HG03571 (cell line): ENCODE results near the gene LRRC10B.

ENCODE experiments used
- ATAC-seq: cut with Tn5 transposase; IDR thresholded peaks from one replicate; pipeline ENCODE4 v1.9.1; 2021; ENCODE audit not compliant: unreplicated experiment

LRRC10B gene

DNA sequence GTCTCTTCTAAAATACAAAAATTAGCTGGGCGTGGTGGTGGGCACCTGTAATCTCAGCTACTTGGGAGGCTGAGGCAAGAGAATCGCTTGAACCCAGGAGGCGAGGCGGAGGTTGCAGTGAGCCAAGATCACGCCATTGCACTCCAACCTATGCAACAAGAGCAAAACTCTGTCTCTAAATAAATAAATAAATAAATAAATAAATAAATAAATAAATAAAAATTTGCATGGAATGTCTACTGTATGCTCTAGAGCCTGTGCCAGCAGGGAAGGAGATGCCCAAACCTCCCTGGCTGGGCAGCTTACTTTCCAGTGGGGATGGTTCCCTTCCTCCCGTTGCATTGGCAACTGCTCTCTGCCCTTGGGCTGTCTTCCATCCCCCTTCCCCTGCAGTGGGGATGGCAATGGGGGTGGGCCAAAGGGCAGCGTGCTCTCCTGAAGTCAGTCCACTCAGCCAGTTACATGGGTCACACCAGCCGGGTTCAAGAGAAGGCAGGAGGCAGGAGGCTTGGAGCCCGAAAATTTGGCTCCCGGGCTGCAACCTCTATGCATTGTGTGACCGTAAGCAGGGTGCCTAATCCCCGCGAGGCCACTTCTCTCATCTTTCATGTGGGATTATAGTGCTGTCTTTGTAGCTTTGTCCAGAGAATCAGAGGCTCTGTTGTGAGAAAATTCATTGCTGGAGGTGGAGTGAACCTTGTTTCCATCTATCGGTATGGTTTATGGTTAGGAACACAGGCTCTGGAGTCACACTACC is 1.4 kb upstream of the LRRC10B start:
- no peak for ATAC-seq

DNA sequence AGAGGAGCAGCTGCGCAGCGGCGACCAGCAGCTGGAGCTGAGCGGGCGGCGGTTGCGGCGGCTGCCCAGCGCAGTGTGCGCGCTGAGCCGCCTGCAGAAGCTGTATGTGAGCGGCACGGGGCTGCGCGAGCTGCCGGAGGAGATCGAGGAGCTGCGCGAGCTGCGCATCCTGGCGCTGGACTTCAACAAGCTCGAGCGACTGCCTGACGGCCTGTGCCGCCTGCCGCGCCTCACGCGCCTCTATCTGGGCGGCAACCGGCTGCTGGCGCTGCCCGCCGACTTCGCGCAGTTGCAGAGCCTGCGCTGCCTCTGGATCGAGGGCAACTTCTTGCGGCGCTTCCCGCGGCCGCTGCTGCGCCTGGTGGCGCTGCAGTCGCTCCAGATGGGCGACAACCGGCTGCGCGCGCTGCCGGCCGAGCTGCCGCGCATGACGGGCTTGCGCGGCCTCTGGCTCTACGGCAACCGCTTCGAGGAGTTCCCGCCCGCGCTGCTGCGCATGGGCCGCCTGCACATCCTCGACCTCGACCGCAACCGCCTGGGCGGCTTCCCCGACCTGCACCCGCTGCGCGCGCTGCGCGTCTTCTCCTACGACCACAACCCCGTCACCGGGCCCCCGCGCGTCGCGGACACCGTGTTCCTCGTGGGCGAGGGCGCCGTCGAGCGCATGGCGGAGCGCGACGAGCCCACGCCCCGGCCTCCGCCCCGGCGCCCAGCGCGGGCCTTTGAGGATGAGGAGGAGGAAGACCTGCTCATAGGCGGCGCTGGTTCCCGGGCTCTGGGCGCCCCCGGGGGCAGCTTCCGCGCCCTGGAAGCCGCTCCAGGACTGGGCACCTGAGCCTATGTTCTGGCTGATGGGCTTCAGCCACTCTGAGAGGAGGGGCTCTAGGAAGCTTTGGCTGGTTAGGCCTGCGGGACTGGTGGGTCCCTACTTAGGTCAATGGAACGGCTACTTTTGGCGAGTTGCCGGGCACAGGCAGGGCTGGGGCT is 787 bp downstream of the LRRC10B start:
- ATAC-seq = no peak

DNA sequence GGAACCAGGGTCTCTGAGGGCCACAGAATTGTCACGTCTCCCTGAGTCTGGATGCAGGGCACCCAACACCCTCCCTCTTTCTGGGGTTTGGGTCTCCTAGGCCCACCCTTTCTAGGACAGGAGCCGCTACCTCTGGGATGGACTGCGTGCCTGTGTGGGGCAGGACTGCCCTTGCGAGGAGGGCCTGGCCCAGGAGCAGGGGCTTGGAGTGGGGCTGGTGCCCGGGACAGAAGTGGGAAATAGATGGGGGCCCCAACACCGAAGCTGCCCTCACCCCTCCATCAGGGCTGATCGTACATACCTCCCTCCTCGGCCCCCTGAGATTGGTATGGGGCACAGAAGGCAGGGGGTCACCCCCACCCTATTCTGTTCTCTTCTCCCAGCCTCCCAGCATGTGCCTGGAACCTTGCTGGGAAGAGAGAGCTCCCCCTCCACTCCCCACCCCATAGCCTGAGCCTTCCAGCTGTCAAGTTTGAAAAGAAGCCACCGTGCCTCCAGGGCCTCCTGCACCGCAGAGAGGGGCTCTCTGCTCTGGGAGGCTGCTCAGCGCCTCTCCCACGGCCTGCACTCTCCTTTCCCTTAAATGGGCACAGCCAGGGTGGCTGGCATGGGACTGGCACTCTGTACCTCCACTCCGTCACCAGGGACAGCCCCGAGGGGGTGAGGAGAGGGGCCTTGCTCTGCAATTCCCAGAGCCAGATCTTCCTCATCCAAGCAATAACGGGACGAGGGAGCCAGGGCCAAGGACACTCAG is 1.8 kb downstream of the LRRC10B start:
- ATAC-seq = no peak

DNA sequence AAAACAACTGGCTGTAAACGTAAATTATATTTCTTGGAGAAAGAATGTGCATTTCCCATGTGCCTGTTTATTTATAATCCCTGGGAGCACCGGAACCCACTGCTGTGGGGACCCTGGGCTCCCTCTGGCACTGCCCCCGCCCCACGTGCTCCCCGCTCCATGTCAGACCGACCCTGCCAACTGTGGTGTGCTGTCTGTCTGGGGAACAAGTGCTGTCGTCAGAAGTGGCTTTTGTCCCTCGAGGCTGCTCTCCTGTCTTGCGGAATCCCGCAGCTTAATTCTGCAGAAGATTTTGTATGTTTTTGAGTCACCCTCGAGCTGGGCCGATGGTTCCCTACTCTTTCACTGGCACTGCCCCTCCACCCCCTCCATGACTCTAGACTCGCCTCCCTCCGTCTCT is 2.4 kb downstream of the LRRC10B start:
- no peak for ATAC-seq

DNA sequence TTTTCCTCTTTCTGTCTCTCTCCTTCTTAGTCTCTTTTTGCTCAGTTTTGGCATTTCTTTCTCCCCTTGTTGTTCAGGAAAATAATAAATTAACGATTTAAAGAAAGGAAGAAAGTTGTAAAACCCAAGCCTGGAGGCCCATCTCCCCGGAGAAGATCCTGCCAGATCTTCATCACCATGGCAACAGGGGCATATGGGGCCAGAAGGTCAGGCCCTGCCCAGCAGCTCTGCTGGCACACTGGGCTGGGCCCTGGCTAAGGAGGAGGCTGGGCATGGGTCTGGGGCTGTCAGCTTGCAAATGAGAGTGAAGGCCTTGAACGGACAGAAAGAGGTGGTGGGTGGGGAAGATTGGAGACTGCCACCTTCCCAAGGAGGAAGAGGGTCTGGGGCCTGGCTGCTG is 2.8 kb downstream of the LRRC10B start:
- ATAC-seq = no peak

DNA sequence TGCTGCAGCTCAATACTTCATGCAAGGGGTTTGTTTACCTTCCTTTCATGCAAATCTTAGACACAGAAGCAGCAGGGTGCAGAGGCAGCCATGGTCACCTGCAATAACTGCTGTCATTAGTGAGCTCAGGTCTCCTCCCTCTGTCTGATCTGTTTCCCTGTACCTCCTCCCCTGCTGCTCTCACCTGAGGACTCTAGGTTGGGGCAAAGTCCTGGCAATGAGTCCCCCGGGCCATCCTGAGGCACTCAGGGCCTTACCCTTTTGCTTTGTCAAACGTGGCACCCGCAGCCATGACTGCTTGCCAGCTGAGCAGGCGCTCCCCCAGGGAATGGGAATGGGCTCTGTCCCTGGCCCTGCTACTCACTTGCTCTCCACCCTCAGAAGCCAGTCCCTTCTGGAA is 3.9 kb downstream of the LRRC10B start:
- ATAC-seq = no peak

DNA sequence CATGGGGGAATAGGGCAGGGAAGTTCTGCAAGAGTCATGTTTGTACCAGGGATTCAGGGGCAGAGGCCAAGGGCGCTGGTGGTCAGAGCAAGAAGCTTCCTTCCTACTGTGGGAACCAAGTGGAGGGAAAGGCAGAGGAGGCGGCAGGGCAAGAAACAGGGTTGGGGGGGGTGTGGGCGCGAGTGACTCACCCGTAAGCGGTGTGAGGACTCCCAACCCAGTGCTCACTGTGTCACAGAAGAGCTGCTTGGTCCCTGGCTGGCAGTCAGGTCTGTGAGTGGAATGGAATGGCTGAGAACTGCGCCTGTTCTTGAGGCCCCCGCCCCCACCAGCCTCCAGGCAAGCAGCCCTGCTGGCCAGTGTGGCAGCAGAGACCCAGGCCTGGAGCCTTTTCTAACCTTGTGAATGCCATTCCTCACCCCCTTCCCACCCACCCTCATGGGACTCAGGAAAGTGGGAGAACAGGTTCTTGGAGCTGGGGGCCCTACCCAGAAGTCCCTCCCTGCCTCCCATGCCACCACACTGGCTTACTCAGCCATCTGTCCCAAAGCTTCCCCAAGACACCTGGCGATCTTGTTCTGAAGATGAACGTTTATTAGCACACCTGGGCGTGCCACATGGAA is 4.7 kb downstream of the LRRC10B start:
- no peak for ATAC-seq

DNA sequence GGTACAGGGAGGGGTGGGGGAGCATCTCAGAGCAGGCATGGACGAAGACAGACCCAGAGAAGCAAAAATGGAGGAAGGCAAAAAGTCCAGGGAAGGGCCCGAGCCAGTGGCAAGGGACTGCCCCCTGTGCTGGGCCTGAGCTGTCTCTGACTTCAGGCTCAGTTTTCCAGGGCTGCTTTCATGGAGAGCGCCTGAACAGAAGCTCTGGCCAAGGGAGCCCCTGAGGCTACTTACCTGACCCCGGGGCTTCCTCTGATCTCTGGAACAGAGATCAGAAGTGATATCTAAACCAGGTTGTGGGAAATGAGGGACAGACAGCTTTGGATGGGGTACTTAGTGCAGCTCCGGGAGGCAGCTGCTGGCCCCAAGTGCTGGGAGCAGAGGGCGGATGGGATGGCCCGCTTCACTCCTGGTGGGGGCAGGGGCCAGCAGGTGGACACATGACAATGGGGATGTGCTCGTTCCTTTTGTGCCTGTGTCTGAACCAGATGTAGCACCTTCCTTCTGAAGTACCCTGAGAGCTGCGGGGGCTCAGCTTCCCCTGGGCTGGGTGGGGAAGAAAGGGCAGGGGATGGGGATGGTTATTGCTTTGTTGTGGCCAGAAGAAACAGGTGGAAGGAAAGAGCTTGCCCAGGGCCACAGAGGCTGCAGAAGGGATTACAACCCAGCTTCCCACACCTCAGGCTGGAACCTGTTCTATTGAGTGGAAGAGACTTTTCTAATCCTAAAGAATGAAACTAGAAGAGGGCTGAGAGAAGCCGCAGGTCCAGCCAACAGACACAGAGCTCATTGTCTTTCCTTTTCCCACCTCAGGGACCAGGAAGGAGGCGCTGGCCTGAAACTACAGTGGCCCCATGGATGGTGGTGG is 5.7 kb downstream of the LRRC10B start:
- ATAC-seq = no peak

DNA sequence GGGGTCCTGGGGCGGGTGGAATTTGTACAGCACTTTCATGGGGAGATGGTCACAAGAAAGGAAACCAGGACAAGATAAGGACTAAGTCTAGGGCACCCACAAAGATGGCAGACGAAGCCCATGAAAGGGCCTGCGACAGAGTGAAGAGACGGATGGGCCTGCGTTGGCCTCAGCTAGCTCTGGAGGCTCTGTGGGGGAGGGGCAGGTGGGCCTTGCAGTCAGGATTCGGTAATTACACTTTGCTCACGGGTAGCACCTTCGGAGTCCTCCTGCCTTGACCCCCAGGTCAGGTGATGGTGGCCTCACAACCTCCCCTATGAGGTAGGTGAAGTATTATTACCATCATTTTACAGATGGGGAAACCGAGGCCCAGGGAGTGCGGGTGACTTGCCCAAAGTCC is 7.1 kb downstream of the LRRC10B start:
- no peak for ATAC-seq

DNA sequence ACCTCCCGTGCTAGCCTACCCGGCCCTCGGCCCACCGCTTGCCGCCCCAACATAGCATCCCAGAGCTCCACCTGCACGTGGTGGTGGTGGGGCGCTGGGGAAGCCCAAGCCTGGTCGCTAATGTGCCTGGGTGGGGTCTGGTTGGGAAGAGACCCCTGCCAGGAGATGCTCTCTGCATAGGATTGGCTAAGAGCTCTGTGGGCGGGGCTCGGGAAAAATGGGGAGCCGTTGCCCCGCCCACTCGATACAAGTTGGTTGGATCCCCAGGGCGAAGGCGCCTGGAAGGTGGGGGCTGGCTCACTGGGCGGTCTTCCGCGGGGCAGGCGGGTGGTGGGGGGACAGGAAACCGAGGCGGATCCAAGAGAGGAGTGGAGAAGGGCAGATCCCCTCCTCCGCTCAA is 7.6 kb downstream of the LRRC10B start:
- ATAC-seq = no peak

DNA sequence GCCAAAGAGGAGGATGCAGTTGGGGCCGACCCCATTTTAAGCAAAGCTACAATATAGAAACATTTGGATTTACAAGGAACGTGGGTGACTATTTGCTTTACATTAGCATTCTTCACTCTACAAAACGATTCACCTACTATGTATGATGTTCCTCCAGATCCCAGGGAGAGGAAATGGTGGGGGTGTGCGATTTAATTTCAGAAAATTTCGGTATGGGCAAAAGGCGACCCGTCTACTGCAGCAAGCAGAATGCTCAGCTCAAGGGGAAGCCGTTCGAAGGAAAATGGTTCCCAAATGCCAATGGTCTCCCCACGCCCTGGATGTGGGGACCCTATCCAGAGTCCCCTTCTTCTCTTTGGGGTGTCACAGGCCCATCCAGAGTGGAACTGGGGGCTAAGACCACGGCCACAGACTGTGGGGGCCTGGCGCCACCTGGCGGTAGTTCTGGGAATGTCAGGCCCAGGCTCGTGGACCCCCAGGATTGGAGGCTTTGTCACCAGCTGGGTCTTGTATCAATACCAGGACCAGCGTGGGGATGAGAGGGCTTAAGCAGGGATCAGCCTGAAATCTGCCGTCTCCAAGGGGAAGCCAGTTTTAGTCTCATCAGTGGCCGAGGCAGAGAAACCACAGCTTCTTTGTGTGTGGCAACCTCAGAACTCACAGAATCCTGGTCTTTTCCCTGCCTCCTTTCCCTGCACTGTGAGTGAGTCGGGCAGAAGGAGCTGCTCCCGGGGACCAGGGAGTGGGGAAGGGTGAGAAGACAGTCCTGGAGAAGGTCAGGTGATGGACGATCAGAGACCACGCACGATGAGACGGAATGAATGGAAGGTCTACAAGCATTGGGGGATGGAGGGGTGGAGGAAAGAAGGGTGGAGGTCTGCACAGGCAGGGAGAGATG is 8.4 kb downstream of the LRRC10B start:
- no peak for ATAC-seq

DNA sequence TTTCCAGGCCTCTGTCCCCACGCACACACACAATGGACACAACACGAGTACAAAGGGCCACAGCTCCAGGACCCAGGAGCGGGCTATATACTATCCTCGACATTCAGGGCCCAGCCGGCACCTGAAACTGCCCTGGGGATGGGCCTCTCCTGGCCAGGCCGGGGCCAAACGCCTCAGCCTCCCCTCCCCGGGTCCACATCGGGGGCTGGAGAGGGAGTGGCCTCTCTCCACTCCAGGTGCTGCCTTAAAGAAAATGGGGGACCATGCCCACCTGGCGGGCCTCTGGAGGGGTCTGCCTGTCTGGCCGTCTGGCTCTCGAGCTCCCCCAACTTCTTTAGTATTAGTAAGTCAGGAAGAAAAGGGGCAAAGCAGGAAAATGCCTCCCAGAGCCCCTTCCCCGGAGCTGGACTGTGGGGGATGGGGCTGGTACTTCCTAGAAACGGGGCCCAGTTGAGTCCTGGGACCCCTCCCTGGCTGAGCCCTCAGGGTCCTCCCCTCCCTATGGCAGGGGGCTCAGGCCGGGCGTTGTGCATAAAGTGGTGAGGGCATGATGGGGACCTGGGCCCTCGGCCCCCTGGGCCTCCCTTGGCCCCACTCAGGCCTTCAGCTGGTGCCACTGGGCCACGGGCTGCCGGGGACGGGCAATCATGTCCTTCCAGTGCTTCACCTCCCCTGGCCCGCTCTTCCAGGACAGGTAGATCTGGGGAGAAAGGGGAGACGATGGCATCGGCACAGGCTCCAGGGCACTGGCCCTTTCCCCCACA is 9.7 kb downstream of the LRRC10B start:
- ATAC-seq = no peak

DNA sequence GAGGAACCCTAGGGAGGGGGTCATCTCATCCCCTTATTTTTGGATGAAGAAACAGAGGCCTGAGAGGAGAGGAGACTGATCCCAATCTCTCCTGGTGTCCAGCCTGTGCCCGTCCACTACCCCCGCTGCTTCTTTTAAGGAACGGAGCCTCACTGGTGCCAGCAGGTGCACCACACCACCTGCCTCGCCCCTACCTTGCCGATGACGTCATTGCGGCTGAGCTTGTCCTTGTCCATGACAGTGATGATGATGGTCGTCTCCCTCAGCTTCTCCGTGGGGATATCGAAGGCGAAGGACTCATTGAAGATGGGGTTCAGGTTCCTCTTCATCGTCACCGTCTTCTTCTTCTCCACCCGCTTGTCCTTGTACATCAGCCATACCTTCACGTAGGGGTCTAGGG is 14.3 kb downstream of the LRRC10B start:
- ATAC-seq = no peak

DNA sequence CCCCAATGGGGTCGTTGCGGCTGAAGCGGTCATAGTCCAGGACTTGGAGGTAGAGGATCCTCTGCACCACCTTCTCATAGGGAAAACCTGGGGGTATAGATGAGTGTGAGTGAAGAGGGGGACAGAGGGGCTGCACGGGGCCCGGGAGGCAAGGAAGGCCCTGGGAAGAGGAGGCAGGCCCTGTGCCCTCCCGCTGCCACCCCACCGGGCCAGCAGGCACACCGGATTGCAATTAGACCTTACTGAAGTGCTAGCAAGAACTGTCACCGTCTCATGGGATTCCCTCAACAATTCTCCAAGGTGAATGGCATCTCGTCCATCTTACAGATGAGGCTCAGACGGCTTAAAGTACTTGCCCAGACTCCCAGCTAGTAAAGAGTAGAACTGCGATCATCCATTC is 15.9 kb downstream of the LRRC10B start:
- ATAC-seq = no peak

DNA sequence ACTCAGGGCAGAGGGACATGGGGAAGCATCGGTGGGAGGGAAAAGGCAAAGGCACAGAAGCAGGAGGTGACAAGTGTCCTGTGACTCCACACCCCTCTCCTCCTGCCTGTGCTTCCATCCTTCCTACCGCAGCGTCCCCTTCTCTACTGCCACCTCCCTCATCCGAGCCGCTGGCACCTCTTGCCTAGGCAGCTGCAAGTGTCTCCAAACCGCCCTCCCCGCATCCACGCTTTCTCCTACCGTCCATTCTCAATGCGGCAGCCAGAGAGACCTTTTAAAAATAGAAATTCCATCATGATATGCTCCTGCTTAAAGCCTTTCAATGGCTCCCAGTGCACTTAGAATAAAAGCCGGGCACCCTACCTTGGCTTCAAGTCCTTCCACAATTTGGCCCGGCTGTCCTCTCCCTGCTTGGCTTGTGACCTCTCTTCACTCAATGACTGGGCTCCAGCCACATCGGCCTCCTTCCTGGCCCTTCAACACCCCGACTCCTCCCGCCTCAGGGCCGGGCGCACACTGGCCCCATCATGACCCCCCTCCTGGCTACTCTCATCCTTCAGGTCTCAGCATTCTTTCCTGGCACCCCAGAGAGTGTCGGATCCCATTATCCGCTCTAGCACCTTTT is 16.5 kb downstream of the LRRC10B start:
- ATAC-seq = no peak

DNA sequence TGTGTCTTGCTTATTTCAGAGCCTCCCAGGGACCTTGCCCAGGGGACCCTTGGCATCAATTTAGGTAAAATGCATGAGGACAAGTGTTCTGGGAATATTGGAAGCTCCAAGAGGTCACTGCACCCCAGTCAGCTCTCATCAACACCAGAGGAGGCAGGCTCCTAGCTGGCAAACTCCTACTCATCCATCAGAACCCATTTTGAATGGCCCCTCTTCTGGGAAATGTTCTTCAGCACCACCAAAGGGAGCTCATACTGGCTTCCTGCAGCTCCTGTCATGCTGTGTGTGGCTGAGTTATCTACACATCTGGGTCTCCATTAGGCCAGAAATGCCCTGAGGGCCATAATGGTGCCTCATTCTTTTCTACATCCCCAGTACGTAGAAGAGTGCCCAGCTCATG is 17.7 kb downstream of the LRRC10B start:
- no peak for ATAC-seq

DNA sequence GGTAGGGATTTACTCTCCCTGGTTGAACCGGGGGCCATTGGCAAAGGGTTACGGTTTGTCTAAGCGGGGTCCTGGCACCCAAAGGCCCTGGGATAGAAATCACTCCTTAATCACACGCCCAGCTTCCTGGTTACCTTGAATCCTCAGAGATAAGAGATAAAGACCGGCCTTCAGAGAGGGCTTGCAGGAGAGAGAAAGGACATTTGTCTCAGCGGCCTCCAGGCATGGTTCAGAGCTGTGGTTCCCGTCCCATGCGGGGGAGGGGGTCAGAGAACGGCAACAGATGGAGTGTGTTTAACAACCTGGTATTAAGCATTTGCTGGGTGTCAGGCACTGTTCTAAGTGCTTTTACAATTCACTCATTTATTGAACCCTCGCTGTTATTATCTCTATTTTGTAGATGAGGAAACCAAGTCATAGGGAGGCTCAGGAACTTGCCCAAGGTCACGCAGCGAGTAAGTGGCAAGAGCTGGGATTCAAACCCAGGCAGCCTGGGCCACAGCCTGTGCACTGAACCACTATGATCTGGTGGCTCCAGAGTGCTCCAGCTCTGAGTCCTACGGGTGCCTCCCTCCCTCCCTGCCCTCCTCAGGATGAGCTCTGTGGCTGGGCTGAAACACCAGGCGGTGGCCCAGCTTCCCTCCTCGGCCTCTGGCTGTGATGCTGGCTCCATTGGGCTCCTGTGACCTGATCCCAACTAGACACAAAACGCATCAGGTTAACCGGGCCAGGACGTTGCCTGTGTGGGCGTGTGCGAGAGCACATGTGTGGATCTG is 18.6 kb downstream of the LRRC10B start:
- no peak for ATAC-seq
